Left ventricle myocardium superior (tissue), 1 donor: Measurements from ENCODE around the gene RBP7. TPM values are rescaled to one million over a fixed set of nuclear protein-coding genes. Genes with fewer than 3 reads are reported as not detected.

Source experiments
- ATAC-seq: fragments of 200-7000 bp; cut with Tn5 transposase; one replicate; pipeline ENCODE4 v1.9.1; 2020; ENCODE audit warnings: mild to moderate bottlenecking, moderate library complexity
- DNase-seq: peaks from one replicate; pipeline ENCODE4 v3.0.0-alpha.2; 2020
- intact Hi-C: fragments of 100-400 bp; cut with micrococcal nuclease; formaldehyde crosslinking; loops from one replicate; pipeline ENCODE4 v1.11.0; 2022
- microRNA-seq: library from miRNA; unstranded; fragments of <30 nt; microRNA quantifications from one replicate; pipeline ENCODE4 v1.2.0, GENCODE V29; 2020; ENCODE audit warnings: borderline number of aligned reads
- total RNA-seq: library from RNA; stranded (reverse); fragmentation: NEBNext Ultra II Directional; extraction: Animal tissue kit (Norgen Biotek cat#: 25700); gene quantifications from one replicate; pipeline ENCODE4 v1.2.1, GENCODE V29; 2021
- donor health status: DM: no; HTN: yes; CAD: no; lungs with severe emphysema.

Gene RBP7
- total RNA-seq, 1 donor from 2014 or later = 31.9 TPM

- intact Hi-C loops = no loop called here
- DNase-seq (no peak), ATAC-seq (no peak)
Observed at GRCh38 chr1:10060311-10061100, 63.5 kb downstream of the RBP7 start.

GRCh38 chr1:10061276-10061675 lies 64.2 kb downstream of the RBP7 start:
- ATAC-seq = no peak
- intact Hi-C loops = no loop called here
- DNase-seq = no peak

- ATAC-seq = no peak
- intact Hi-C loops = no loop called here
Observed at GRCh38 chr1:10063878-10064277, 66.8 kb downstream of the RBP7 start.

GRCh38 chr1:10064416-10065343 lies 67.7 kb downstream of the RBP7 start:
- intact Hi-C loops = no loop called here
- peak; percentile 14 for ATAC-seq
- no peak for DNase-seq

More at GRCh38 chr1:10063878-10064277, 66.8 kb downstream of the RBP7 start:
- no peak for DNase-seq

- ATAC-seq = peak; percentile 35
- DNase-seq = no peak
- intact Hi-C loops = no loop called here
Observed at GRCh38 chr1:10065344-10065685, 68.3 kb downstream of the RBP7 start.

Small RNA genes within 50 kb of the gene (microRNA-seq; reads per million reads assigned to microRNA genes)
- gene MIR5697 = not detected

Other genes with a start within 250 kb of the RBP7 start
- gene CLSTN1, start 173.3 kb upstream of the RBP7 start, total RNA-seq = 54.9 TPM
- gene CTNNBIP1, start 87.0 kb upstream of the RBP7 start, total RNA-seq = 45.9 TPM
- gene LZIC, start 53.8 kb upstream of the RBP7 start, total RNA-seq = 38.5 TPM
- gene NMNAT1, start 53.8 kb upstream of the RBP7 start, total RNA-seq = 20.8 TPM
- gene UBE4B, start 35.7 kb downstream of the RBP7 start, total RNA-seq = 78.4 TPM
- gene KIF1B, start 213.3 kb downstream of the RBP7 start, total RNA-seq = 69.3 TPM